ENCODE measurements around the gene SYNE2.

Gene SYNE2

DNA sequence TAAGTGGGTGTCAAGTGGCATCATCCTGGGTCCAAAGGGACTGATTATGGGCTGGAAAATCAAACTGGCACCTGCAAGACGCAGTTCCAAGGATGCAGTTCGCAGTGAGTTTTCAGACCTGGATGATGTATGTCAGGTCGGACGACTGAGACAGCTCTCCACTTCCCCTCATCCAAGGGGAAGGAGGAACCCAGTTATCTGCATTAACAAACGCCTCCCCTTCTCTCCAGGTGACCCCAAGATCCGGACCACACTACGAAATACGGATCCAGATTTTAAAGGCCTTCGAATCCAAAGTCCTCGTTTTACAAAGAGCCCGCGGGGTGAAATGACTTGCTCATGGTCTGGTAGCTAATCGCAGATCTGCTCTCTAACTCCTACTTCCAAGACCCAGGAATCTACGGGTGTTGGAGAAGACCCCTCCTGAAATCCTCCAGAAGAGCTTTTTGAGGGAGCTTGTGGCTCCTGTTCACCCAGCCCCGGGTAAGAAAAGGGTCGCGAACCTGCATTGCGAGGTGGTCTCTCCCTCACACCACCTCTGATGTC is 460 bp upstream of the SYNE2 start:
- TF ChIP-seq CTCF (IDR thresholded peaks at IDR 0.05; ENCODE audit: control insufficient read depth, insufficient read depth, low read depth, low read length, missing control alignments), result no peak
- DNase-seq (ENCODE audit: low read depth), result no peak

GRCh38 chr14:63853831-63854293 is 1.1 kb downstream of the SYNE2 start:
- TF ChIP-seq CTCF (IDR thresholded peaks at IDR 0.05; ENCODE audit: control insufficient read depth, insufficient read depth, low read depth, low read length, missing control alignments), result no peak
- no peak for DNase-seq (ENCODE audit: low read depth)
- H3K4me3 ChIP-seq (ENCODE audit: control insufficient read depth, low read depth, low read length), result peak overlapping the region; percentile 56

More for the DNA sequence above, 460 bp upstream of the SYNE2 start:
- peak overlapping the region; percentile 4 for H3K4me3 ChIP-seq (ENCODE audit: control insufficient read depth, low read depth, low read length)

DNA sequence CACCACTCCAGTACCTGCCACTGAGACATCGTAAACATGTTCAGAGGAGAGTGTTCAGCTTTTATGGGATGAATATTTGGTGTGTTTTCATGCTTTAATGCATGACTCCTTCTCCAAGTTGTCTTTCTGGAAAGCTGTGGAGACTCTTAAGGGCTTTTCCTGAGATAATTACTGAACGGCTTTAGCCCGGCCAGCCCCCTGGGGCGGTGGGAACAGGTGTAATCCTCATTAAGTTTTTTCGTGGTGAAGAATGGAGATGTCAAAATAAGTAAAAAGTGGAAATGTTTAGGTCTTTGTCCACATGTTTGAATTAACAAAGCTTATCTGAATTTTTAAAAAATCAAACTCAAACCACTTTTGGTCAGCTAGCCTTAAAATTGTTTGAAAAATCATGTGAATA is 1.5 kb downstream of the SYNE2 start:
- peak overlapping the region; percentile 56 for H3K4me3 ChIP-seq (ENCODE audit: control insufficient read depth, low read depth, low read length)
- no peak for TF ChIP-seq CTCF (IDR thresholded peaks at IDR 0.05; ENCODE audit: control insufficient read depth, insufficient read depth, low read depth, low read length, missing control alignments)
- no peak for DNase-seq (ENCODE audit: low read depth)

DNA sequence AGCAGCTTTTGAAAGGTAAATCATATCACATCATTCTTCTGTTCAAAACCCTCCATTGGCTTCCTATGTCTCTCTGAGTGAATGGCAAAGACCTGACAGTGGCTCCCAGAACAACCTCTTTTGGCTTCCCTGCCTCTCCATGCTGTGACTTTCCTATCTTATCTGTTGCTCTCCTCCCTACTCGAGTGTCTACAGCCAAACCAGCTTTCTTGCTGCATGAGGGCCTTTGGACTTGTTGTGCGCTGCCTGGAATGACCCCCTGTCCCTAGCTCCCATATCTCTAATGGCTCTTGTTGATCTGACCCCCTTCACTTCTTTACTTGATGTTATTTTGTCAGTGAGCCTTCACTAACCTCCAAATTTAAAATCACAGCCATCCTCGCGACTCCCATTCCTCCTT is 2.5 kb downstream of the SYNE2 start:
- TF ChIP-seq CTCF (IDR thresholded peaks at IDR 0.05; ENCODE audit: control insufficient read depth, insufficient read depth, low read depth, low read length, missing control alignments), result no peak
- H3K4me3 ChIP-seq (ENCODE audit: control insufficient read depth, low read depth, low read length), result no peak overlapping the region
- DNase-seq (ENCODE audit: low read depth), result no peak

- TF ChIP-seq CTCF (IDR thresholded peaks at IDR 0.05; ENCODE audit: control insufficient read depth, insufficient read depth, low read depth, low read length, missing control alignments), result no peak
- H3K4me3 ChIP-seq (ENCODE audit: control insufficient read depth, low read depth, low read length), result no peak overlapping the region
- DNase-seq (ENCODE audit: low read depth), result no peak
Measured at GRCh38 chr14:63857466-63858030, 4.7 kb downstream of the SYNE2 start.

GRCh38 chr14:63860146-63860545 is 7.3 kb downstream of the SYNE2 start:
- no peak for DNase-seq (ENCODE audit: low read depth)
- H3K4me3 ChIP-seq (ENCODE audit: control insufficient read depth, low read depth, low read length), result no peak overlapping the region
- no peak for TF ChIP-seq CTCF (IDR thresholded peaks at IDR 0.05; ENCODE audit: control insufficient read depth, insufficient read depth, low read depth, low read length, missing control alignments)

All from AG09309 (cell line).